ENCODE data around the gene MAS1.

DNA sequence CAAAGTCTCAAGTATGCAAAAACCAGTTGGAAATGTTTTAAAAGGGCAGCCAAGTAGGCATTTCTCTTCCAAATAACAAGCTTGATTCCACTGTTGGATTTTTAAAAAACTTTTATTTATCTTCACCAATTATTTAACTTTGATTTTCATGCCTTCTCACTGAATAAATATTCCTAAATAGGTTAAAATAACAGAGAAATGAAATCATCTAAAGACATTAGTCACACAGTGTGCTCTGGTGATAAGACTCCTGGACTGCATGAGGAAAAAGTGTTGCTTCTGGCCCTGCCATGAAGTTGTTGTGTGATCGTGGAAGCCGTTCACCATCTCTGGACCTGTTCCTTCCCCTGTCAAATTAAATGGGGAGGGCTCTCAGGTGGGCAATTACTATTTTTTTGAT, 44.3 kb downstream of the MAS1 start:
- TF ChIP-seq, protein P1, sequence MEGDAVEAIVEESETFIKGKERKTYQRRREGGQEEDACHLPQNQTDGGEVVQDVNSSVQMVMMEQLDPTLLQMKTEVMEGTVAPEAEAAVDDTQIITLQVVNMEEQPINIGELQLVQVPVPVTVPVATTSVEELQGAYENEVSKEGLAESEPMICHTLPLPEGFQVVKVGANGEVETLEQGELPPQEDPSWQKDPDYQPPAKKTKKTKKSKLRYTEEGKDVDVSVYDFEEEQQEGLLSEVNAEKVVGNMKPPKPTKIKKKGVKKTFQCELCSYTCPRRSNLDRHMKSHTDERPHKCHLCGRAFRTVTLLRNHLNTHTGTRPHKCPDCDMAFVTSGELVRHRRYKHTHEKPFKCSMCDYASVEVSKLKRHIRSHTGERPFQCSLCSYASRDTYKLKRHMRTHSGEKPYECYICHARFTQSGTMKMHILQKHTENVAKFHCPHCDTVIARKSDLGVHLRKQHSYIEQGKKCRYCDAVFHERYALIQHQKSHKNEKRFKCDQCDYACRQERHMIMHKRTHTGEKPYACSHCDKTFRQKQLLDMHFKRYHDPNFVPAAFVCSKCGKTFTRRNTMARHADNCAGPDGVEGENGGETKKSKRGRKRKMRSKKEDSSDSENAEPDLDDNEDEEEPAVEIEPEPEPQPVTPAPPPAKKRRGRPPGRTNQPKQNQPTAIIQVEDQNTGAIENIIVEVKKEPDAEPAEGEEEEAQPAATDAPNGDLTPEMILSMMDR (IDR thresholded peaks at IDR 0.05; ENCODE audit: low read depth, low read length, poor library complexity, severe bottlenecking) = no peak
- no peak for TF ChIP-seq EZH2phosphoT487 (IDR thresholded peaks at IDR 0.05; ENCODE audit: borderline replicate concordance, low read length)
